ENCODE results near the gene PPY. TPM values are rescaled to one million over a fixed set of nuclear protein-coding genes. Genes with fewer than 3 reads are reported as not detected.
A peak's percentile ranks its signal among the peaks of the same experiment; 100 is the strongest.

Gene PPY
- total and polyA plus RNA-seq, 10 of the 15 experiments (the other 5 are each of a cell fraction or from before 2014, with no cell fraction given), result 0.91 TPM; not detected in 9

- no peak for TF ChIP-seq NR2C2 (IDR thresholded peaks at IDR 0.05; ENCODE audit: borderline replicate concordance, control insufficient read depth, insufficient read length, low read depth)
- no peak for TF ChIP-seq CHD2 (IDR thresholded peaks at IDR 0.05; ENCODE audit: borderline replicate concordance, low read depth, low read length)
- TF ChIP-seq EED (IDR thresholded peaks at IDR 0.05; ENCODE audit: low read depth), result no peak
- no peak for TF ChIP-seq TAF1 (IDR thresholded peaks at IDR 0.05; ENCODE audit: borderline replicate concordance, low read depth, low read length)
These were observed 24.3 kb downstream of the PPY start (continued) for GRCh38 chr17:43918026-43918389.

GRCh38 chr17:43917348-43918025 is 24.8 kb downstream of the PPY start:
- no peaks in the 10 kb centered on the region for H4K20me1 ChIP-seq (ENCODE audit: control insufficient read depth, insufficient read depth)
- in situ Hi-C loops (cut with MboI) (no loop called here), intact Hi-C loops (cut with micrococcal nuclease; ENCODE audit: unreplicated experiment) (no loop called here)
- ATAC-seq (peak; percentile 88), FAIRE-seq (no peak), DNase-seq (ENCODE audit: low read depth, low spot score) (no peak)
- POLR2A ChIA-PET, result no interaction called here
- peak overlapping the region; percentile 89 for H3K4me2 ChIP-seq (ENCODE audit: control insufficient read depth, insufficient read depth)
- peaks cover 8% of the 10 kb centered on the region for H3K4me1 ChIP-seq (ENCODE audit: control insufficient read depth, insufficient read depth, low read length)
- H3K27me3 ChIP-seq (replicated peaks in 1 of 2; ENCODE audit: control insufficient read depth in 2 of 2, insufficient read depth in 2 of 2, low read length in 1 of 2), result no peaks in the 10 kb centered on the region
- no TSS peak for BruUV-seq (replicated peaks)
- H3K27ac ChIP-seq (ENCODE audit: control insufficient read depth, insufficient read depth), result no peak overlapping the region
- RAD21 ChIA-PET (ENCODE audit: unreplicated experiment), result no interaction called here
- H3K4me3 ChIP-seq, result peak overlapping the region; percentile 53
- SMC1A ChIA-PET (ENCODE audit: uncharacterized antibody, unreplicated experiment), result no interaction called here
- peak overlapping the region; percentile 47; the same call in 1 of the 2 replicates for H3K9ac ChIP-seq (ENCODE audit: control insufficient read depth, insufficient read depth, low read length)
- no peaks in the 10 kb centered on the region for H3K79me2 ChIP-seq (ENCODE audit: control insufficient read depth, insufficient read depth, low read length)
- peak overlapping the region; percentile 87 for H2AFZ ChIP-seq (ENCODE audit: control insufficient read depth, low read depth, low read length)
- no peaks in the 10 kb centered on the region for H3K36me3 ChIP-seq (ENCODE audit: control insufficient read depth in 2 of 2, insufficient read depth in 2 of 2, low read length in 1 of 2)
- 3% methylated on average over 43 of the region's 43 CpGs for WGBS (ENCODE audit: insufficient coverage, insufficient replicate concordance, low lambda C conversion rate, missing lambda C conversion rate)
- CTCF ChIA-PET, result no interaction called here
- no peaks in the 10 kb centered on the region; the same call in 2 of the 3 replicates for H3K9me3 ChIP-seq (replicated peaks; ENCODE audit: control insufficient read depth, insufficient read depth, low read length)
- TF ChIP-seq POU2F2 (IDR thresholded peaks at IDR 0.05; ENCODE audit: borderline replicate concordance, low read depth, low read length), result no peak
- TF ChIP-seq PAX8 (IDR thresholded peaks at IDR 0.05), result no peak
- no peak for TF ChIP-seq CBFB (IDR thresholded peaks at IDR 0.05; ENCODE audit: low read depth)
- TF ChIP-seq KDM1A (IDR thresholded peaks at IDR 0.05; ENCODE audit: borderline replicate concordance), result no peak
- no peak; the same call in 1 of the 2 replicates for TF ChIP-seq ZNF687 (IDR thresholded peaks at IDR 0.05)
- TF ChIP-seq BCL3 (IDR thresholded peaks at IDR 0.05; ENCODE audit: borderline replicate concordance, insufficient read depth, low read depth, low read length, poor library complexity, severe bottlenecking), result no peak
- peak; percentile 39; the same call in 1 of the 2 replicates for TF ChIP-seq RELB (IDR thresholded peaks at IDR 0.05; ENCODE audit: low read depth)
- TF ChIP-seq DPF2 (IDR thresholded peaks at IDR 0.05), result no peak
- TF ChIP-seq RAD21 (IDR thresholded peaks at IDR 0.05; ENCODE audit: insufficient read depth, low read depth, low read length), result peak; percentile 33
- no peak for TF ChIP-seq ZNF24 (IDR thresholded peaks at IDR 0.05)
